HG03469 (cell line): ENCODE data around the gene STK10.
"Not testable (repeated sequence)": the region's sequence is repeated elsewhere in the genome, so short reads cannot be mapped to it uniquely, and the experiment has no call there.

Experiments used
- ATAC-seq: cut with Tn5 transposase; IDR thresholded peaks from one replicate; pipeline ENCODE4 v1.9.1; 2021; ENCODE audit warnings: mild to moderate bottlenecking, moderate library complexity, moderate number of reproducible peaks; ENCODE audit not compliant: unreplicated experiment

The STK10 gene

GRCh38 chr5:172166030-172166826 lies 21.8 kb downstream of the STK10 start:
- ATAC-seq = no peak

DNA sequence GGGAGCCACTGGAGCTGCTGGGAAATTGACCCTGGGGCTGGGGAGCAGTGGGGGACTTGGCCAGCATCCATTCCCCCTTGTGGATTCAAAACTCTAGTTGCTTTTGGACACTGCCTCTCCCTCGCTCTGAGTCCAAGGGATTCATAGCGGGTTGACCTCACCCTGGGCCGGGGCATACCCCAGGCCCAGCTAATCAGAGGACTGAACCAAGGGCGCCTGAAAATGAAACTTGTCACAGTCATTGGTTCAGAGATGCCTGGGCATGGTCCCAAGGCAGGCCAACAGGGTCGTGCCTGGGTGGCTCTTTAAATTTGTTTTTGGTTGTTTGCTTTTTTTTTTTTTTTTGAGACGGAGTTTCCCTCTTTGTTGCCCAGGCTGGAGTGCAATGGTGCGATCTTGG lies 22.6 kb downstream of the STK10 start:
- no peak for ATAC-seq

DNA sequence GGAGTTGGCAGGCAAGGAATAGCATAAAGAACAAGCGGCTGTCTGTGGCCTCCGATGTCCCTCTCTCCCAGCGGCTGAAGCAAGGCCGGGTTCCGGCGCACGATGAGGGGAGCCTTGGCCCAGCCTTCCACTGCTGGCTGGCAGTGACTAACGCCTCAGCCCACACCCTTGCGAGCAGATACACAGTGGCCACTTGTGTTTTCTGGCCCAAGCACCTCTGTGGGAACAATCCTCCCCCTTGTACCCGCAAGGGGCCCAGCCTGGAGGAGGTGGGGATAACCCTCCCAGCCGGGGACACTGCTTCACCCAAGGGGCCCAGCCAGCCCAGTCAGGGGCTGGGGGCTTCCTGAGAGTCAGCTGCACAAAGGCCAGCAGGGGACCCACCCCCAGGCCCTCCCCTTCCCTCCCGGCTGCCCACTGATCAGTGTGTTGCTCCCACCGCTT lies 23.2 kb downstream of the STK10 start:
- no peak for ATAC-seq

GRCh38 chr5:172163346-172163745 lies 24.7 kb downstream of the STK10 start:
- ATAC-seq = no peak

- ATAC-seq = no peak
These were observed 25.1 kb downstream of the STK10 start for GRCh38 chr5:172162987-172163343.

GRCh38 chr5:172162323-172162986 lies 25.6 kb downstream of the STK10 start:
- ATAC-seq = no peak

GRCh38 chr5:172160506-172160905 lies 27.5 kb downstream of the STK10 start:
- ATAC-seq = no peak

DNA sequence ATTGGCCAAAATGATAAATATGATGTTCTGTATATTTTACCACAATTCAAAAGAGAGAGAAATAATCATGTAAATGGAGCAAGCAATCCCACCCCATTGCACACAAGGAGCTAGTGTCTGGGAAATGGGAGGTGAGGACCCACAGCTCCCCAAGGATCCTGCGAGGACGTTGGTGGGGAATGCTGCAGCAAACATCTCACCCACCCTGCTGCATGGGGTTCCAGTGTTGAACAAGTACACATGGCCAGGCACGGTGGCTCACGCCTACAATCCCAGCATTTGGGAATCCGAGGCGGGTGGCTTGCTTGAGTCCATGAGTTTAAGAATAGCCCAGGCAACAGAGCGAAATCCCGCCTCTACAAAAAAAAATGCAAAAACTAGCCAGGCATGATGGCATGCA lies 29.0 kb downstream of the STK10 start:
- ATAC-seq = no peak

GRCh38 chr5:172156541-172156994 lies 31.5 kb downstream of the STK10 start:
- ATAC-seq = no peak

DNA sequence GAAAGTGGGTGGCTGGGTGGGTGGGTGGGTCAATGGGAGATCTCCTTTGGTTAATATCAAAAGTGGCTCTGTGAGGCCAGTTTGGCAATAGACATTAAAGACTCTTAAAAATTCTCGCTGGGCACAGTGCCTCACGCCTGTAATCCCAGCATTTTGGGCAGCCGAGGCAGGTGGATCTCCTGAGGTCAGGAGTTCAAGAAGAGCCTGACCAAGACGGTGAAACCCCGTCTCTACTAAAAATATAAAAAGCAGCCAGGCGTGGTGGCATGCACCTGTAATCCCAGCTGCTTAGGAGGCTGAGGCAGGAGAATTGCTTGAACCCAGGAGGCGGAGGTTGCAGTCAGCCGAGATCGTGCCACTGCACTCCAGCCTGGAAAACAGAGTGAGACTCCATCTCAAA lies 32.9 kb downstream of the STK10 start:
- not testable (repeated sequence) for ATAC-seq

DNA sequence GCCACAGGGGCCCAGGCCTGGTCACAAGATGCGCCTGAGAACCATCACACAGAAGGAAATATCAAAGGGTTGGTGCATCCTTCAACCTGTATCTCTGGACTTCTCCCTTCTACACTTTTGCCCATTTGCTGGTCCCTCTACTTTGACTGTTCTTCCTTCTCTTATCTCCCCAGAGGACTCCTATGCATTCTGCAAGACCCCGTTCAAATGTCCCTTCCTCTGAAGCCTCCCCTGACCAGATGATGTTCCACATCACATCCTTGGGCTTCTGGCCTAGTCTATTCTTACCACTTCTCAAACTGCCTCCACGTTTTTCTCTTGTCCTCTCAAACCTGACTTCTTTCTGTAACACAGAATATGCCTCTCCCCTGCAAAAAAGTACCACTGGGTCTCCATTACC lies 34.3 kb downstream of the STK10 start:
- ATAC-seq = no peak

DNA sequence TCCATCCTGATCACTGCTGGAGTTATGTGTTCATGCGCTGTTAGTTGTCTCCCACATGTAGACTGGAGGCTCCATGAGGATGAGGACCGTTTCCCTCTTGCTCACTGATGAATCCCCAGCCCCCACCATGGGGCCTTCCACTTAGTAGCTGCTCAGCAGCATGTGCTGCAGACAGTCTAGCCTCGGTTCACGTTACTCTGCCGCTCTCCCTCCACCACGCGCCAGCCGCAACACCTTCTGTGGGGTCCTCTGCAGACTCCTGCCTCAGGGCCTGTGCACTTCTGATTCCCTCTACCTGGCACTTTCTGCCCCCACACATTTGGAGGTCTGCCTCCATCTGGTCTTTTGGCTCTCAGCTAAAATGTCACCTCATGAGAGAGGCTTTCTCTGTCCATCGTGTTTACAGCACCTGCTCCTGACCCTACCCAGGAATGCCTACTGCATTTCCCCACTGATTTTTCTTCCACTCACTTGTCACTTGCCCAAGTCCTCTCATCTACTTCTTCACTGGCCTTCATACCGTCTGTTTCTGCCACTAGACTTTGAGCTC lies 36.3 kb downstream of the STK10 start:
- no peak for ATAC-seq

- peak; percentile 54 for ATAC-seq
These were observed 37.3 kb downstream of the STK10 start for GRCh38 chr5:172150514-172151425.

GRCh38 chr5:172149481-172149880 lies 38.5 kb downstream of the STK10 start:
- not testable (repeated sequence) for ATAC-seq

DNA sequence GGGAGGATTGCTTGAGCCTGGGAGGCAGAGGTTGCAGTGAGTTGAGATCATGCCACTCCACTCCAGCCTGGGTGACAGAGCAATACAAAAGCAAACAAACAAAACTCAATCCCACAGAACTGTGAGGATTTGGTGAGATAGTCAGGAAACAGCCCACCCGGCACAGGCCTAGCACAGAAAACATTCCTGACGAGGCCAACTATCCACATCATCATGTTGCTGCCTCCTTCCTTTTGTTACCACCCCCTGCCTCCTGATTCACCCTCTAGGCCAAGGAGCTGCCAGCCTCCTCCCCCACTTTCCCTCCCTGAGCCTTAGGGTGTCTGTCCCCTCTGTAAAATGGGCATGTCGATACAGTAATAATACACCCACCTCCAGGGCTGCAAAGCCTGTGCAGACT lies 39.0 kb downstream of the STK10 start:
- no peak for ATAC-seq

DNA sequence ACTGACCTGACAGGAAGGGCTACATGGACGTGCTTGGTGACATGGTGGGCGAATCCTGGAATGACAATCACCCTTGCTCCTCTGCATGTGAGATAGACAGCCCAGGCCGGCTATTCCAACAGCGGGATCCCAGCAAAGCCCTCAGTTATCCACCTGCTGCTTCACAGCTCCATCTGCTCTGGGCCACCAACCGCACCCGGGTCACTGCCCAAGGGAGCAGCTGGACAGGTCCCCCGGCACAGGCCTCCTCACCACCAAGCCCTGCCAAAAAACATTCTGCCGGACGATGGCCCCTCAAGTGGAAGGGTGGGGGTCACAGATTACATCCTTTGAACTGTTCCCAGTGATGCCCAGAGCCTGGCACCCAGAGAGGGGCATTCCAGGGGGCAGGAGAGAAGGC lies 39.6 kb downstream of the STK10 start:
- ATAC-seq = no peak

DNA sequence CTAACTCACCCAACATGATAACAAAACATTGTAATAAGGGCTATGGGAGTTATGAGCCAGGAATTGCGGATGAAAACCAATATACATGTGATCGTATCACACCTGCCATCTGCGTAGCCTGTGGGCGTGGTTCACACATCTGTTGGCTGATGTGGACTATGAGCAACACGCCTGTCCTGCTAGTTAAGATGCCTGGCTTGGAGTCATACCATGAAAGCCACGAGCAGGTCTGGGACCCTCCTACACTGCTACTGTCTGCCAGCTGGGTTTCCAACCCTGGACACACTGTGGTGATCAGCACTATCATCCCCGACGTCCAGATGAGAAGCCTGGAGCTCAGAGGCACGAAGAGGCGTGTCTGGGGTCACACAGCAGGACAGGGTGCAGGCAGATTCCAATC lies 40.2 kb downstream of the STK10 start:
- ATAC-seq = no peak

DNA sequence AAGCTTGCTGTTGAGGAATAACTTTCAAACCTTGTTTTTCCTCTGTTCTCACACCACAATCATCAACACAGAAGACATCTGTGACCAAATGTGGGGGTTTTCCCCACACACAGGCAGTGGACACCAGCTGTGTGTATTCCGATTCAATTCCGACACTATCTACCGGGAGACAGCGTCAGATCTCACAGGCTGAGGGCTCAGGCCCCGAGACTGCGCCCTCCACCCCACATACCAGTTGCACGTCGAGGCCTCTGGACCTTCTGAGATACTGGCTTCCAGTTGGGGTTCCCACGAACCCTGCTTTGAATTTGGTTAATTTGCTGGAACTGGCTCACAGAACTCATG lies 41.3 kb downstream of the STK10 start:
- no peak for ATAC-seq

DNA sequence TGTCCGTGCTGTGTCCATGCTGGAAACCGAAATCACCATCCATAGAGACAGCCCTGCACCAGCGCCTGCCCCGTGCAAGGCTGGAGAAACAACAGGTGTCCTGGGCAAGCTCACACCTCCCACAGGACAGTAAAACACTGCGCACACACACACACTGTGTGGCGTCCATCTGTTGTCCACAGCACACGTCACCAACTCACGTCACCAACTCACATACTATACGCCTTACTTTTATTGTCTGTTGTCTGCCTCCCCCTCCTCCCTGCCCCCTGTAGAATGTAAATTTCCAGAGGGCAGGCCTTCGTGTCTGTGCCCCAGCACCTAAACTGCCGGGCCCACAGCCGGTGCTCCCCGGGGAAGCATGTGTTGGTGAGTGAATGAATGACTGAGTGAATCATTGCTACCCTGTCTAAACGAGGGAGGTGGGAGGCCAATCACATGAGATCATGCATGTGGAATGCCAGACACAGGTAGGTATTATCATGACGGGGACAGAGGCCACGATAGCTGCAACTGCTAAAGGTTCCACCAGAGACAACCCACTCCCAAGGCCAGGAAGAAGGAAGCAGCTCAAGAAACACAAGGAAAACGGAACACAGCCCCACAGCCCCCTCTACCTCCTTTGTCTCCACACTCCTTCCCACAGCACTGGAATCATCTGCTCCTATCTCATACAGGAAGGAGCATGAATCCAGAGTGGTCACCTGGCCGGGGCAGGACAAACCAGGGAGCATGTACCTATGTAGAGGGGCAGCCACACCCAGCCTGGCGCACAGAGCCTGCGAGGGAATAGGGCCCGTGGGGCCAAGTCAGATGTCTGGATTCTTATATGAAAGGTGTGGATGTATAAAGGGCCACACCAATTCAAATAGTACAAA lies 41.9 kb downstream of the STK10 start:
- ATAC-seq = no peak
